Esophagus squamous epithelium (tissue), 5 donors: ENCODE data around the gene MRPL18. TPM values are rescaled to one million over a fixed set of nuclear protein-coding genes. Genes with fewer than 3 reads are reported as not detected.
"Not testable (repeated sequence)": the region's sequence is repeated elsewhere in the genome, so short reads cannot be mapped to it uniquely, and the experiment has no call there.

Source experiments
- DNase-seq: peaks from one replicate; lab custom pipeline; 2025; lab: John Stamatoyannopoulos, UW
- H3K27ac ChIP-seq, 4 donors: fragments of 200-600 bp; sonication (generic); one replicate each; pipeline ENCODE4 v1.5.1; 2016 to 2019; ENCODE audit warnings: mild to moderate bottlenecking in 1 of 4
- H3K27me3 ChIP-seq, 4 donors: fragments of 200-600 bp; sonication (generic); 1 replicate in 3 of 4; 2 replicates in 1 of 4; pipeline versions ENCODE4 v1.5.1 to v1.6.0; 2017 to 2021; ENCODE audit warnings: antibody characterized with exemption in 1 of 4
- H3K36me3 ChIP-seq, 3 donors: fragments of 200-600 bp; sonication (generic); one replicate each; pipeline ENCODE4 v1.5.1; 2016 to 2019
- H3K4me1 ChIP-seq, 3 donors: fragments of 200-600 bp; sonication (generic); one replicate each; pipeline ENCODE4 v1.5.1; 2017 to 2019
- H3K4me3 ChIP-seq, 4 donors: fragments of 200-600 bp; sonication (generic); 1 replicate in 3 of 4; 2 replicates in 1 of 4; pipeline ENCODE4 v1.5.1; 2016 to 2019; ENCODE audit warnings: mild to moderate bottlenecking in 2 of 4, moderate library complexity in 1 of 4
- H3K9me3 ChIP-seq, 3 donors: fragments of 200-600 bp; sonication (generic); one replicate each; pipeline ENCODE4 v1.5.1; 2016 to 2019
- CTCF ChIP-seq, 6 experiments: fragments of 450-650 bp in 4 of 6; fragments of 200-600 bp in 2 of 6; sonication (generic) in 2 of 6; IDR thresholded peaks; one replicate each; pipeline ENCODE4 v1.5.1; 2016 to 2019; ENCODE audit warnings: antibody characterized with exemption in 6 of 6, mild to moderate bottlenecking in 4 of 6, moderate library complexity in 4 of 6
- POLR2A ChIP-seq, 4 donors: fragments of 450-650 bp; IDR thresholded peaks; one replicate each; pipeline ENCODE4 v1.6.1; 2017; ENCODE audit warnings: antibody characterized with exemption in 4 of 4, mild to moderate bottlenecking in 4 of 4, moderate library complexity in 3 of 4
- WGBS, 2 donors: methylation state at CpG; one replicate each; pipeline ENCODE4 v1.1.5; 2018; 5-methylcytosine and 5-hydroxymethylcytosine counted together
- intact Hi-C: fragments of 100-400 bp; cut with DNase I; formaldehyde crosslinking; loops from one replicate; pipeline ENCODE4 v1.15.0; 2022
- total RNA-seq, 4 donors: library from RNA; depleted of rRNA; stranded (reverse); fragments of >200 nt; gene quantifications; one replicate each; pipeline ENCODE4 v1.1.0, GENCODE V29; 2016
- donor health status: DM: yes; HTN: yes; CAD: no.

MRPL18 gene
- total RNA-seq, 4 donors from 2014 or later = 46.9 to 94.2 (median 56.0) TPM

DNA sequence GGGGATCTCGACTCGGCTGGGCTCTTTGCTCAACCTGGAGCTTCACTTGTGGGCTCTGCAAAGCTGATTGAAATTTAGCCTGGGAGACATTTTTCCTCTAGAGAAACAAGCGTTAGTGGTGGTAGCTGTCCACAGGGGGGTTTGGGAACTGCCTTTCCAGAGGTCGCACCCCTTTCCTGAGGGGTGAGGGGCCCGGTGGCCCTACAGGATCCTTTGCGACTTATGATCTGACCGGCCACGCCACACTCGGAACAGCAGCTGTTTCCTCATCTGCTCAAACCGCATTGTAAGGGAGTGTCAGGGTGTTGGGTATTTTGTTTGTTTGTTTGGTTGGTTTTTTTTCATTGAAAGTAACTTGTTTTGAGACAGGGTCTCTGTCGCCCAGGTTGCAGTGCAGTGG is 30.9 kb downstream of the MRPL18 start:
- DNase-seq = no peak
- no peaks in the 10 kb centered on the region for H3K4me1 ChIP-seq
- TF ChIP-seq POLR2A (IDR thresholded peaks at IDR 0.05) = no peak
- no peak for TF ChIP-seq CTCF (IDR thresholded peaks at IDR 0.05)
- peaks cover 0 to 9% (median 0%) of the 10 kb centered on the region in 4 donors for H3K27me3 ChIP-seq
- intact Hi-C loops = no loop called here
- H3K36me3 ChIP-seq = no peaks in the 10 kb centered on the region
- H3K9me3 ChIP-seq = no peaks in the 10 kb centered on the region
- 72 to 78% methylated on average over 8 of the region's 11 CpGs for WGBS, 2 donors
- H3K27ac ChIP-seq = no peak overlapping the region
- H3K4me3 ChIP-seq = no peak overlapping the region

DNA sequence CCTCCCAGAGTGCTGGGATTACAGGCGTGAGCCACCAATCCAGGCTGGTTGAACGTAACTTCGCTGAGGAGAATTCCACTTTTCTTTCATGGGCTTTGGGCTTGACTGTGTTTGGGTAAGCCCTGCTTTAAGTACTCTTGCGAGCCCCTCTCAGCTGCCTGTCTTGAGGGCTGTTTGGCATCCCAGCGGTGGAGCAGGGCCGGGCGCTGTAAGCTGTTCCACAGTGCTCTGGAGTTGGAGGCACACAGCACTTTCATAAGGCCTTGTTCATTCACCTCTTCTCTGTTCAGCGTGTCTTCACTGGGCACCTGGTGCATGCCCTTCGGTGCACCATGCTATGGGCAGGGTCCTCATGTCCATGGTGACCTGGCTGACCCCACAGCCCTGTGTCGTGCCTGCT is 31.5 kb downstream of the MRPL18 start:
- peaks cover 0 to 9% (median 0%) of the 10 kb centered on the region in 4 donors for H3K27me3 ChIP-seq
- no peak overlapping the region for H3K4me3 ChIP-seq
- H3K27ac ChIP-seq = no peak overlapping the region
- H3K4me1 ChIP-seq = no peaks in the 10 kb centered on the region
- 72 to 100% methylated on average over 2 to 4 of the region's 10 CpGs for WGBS, 2 donors
- intact Hi-C loops = no loop called here
- TF ChIP-seq POLR2A (IDR thresholded peaks at IDR 0.05) (no peak), CTCF (IDR thresholded peaks at IDR 0.05) (no peak)
- no peak for DNase-seq
- no peaks in the 10 kb centered on the region for H3K36me3 ChIP-seq
- no peaks in the 10 kb centered on the region for H3K9me3 ChIP-seq

DNA sequence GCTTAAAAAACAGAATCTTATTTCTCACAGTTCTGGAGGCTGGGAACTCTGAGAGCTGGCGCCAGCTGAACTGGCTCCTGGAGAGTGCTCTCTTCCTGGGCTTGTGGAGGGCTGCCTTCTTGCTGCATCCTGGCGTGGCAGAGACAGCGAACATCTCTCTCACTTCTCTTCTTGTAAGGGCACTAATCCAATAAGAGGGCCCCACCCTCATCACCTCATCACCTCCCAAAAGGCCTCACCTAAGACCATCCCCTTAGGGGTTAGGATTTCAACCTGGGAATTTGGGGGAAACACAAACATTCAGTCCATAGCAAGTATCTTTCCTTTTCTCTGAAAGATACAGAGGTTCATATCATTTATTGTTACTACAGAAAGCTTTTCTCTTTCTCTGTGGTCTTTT is 33.7 kb downstream of the MRPL18 start:
- DNase-seq = no peak
- 83 to 90% methylated on average over 3 of the region's 3 CpGs for WGBS, 2 donors
- TF ChIP-seq POLR2A (IDR thresholded peaks at IDR 0.05) = no peak
- Histone ChIP-seq H3K27me3 (peaks cover 0 to 7% (median 0%) of the 10 kb centered on the region in 4 donors), H3K9me3 (no peaks in the 10 kb centered on the region), H3K27ac (no peak overlapping the region), H3K36me3 (no peaks in the 10 kb centered on the region), H3K4me3 (no peak overlapping the region), H3K4me1 (no peaks in the 10 kb centered on the region)
- intact Hi-C loops = no loop called here

- H3K4me3 ChIP-seq, H3K9me3 ChIP-seq, H3K36me3 ChIP-seq, intact Hi-C loops, H3K27ac ChIP-seq, H3K27me3 ChIP-seq, DNase-seq, H3K4me1 ChIP-seq: not testable (repeated sequence)
- WGBS, 2 donors = 88 to 94% methylated on average over 9 of the region's 9 CpGs
These were observed 34.4 kb downstream of the MRPL18 start for GRCh38 chr6:159824690-159825089.

DNA sequence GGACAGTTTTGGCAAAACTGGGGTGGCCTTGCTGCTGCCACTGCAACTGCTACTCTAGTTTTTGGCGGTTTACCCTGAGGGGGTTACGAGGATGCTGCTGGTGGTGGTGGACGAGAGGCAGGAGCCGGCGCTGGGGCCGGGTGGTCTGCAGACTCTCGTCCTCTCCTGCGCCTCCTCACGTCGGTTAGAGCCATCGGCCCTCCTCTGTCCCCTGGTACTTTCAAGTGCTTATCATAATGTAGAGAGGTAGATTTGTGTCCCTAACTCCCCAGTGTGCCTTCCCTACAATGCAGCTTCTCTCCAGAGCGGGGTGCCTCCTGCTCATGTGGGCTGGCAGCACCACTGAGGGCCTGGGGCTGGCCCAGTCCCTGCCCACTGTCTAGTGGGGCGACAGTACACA is 35.7 kb downstream of the MRPL18 start:
- no peak overlapping the region for H3K4me3 ChIP-seq
- no peak for DNase-seq
- intact Hi-C loops = no loop called here
- no peaks in the 10 kb centered on the region for H3K4me1 ChIP-seq
- H3K27ac ChIP-seq = no peak overlapping the region
- TF ChIP-seq POLR2A (IDR thresholded peaks at IDR 0.05) = no peak
- no peak for TF ChIP-seq CTCF (IDR thresholded peaks at IDR 0.05)
- WGBS, 2 donors = 86 to 94% methylated on average over 11 of the region's 13 CpGs
- H3K9me3 ChIP-seq = no peaks in the 10 kb centered on the region
- H3K27me3 ChIP-seq = peaks cover 0 to 9% (median 0%) of the 10 kb centered on the region in 4 donors
- H3K36me3 ChIP-seq = no peaks in the 10 kb centered on the region

DNA sequence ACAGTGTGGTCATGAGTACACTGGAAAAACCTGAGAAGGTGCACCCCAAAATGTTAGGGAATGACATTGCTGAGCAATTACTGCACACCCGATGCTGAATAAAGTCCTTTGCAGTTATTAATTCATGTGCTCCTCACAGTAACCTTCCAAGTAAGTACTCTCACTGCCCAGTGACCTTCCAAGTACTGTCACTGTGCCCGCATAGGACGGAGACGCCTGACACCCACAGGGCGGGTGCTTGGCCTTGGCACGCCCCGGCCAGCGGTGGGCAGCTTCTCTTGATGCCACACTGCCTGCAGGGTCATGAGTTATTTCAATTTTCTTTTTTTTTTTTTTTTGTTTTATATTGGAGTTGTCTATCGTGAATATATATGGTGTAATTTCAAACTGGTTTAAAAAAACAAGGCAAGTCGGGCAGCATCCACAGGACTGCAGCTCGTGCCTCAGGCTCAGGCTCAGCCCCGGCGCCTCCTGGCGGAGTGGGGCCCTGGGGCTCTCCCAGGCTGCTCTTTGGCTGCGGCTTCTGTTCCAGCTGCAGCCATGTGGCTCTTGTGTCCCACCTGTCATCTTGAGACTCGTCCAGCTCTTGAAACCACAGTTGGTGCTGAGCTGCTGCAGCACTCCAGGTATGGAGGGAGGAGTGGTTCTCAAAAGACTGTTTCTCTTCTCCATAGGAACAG is 36.8 kb downstream of the MRPL18 start:
- no peak overlapping the region for H3K27ac ChIP-seq
- peaks cover 0 to 9% (median 0%) of the 10 kb centered on the region in 4 donors for H3K27me3 ChIP-seq
- no peak for TF ChIP-seq POLR2A (IDR thresholded peaks at IDR 0.05)
- TF ChIP-seq CTCF (IDR thresholded peaks at IDR 0.05) = no peak
- 82 to 86% methylated on average over 9 to 16 of the region's 16 CpGs for WGBS, 2 donors
- intact Hi-C loops = no loop called here
- no peaks in the 10 kb centered on the region for H3K36me3 ChIP-seq
- H3K4me1 ChIP-seq = no peaks in the 10 kb centered on the region
- no peak overlapping the region for H3K4me3 ChIP-seq
- no peaks in the 10 kb centered on the region for H3K9me3 ChIP-seq
- no peak for DNase-seq
